PFSK-1 (cell line): ENCODE measurements around the gene MLYCD.

Source experiments
- FOXP2 ChIP-seq: optimal IDR thresholded peaks from 2 replicates; pipeline ENCODE3; 2011; ENCODE audit warnings: borderline replicate concordance, control low read depth, inconsistent platforms; ENCODE audit not compliant: insufficient read depth; ENCODE audit errors: extremely low read length, extremely low read depth
- POLR2AphosphoS5 ChIP-seq: IDR thresholded peaks from 2 replicates; pipeline ENCODE4 v1.6.1; 2012; ENCODE audit warnings: low read depth, mild to moderate bottlenecking, control low read depth, low read length, moderate library complexity
- REST ChIP-seq, 2 experiments: IDR thresholded peaks; 2 replicates each; pipeline versions ENCODE4 v1.6.1 to v1.8.0; 2011 to 2012; ENCODE audit warnings: low read depth in 2 of 2, low read length in 2 of 2, control low read depth in 1 of 2, inconsistent platforms in 1 of 2, mild to moderate bottlenecking in 1 of 2, moderate library complexity in 1 of 2; ENCODE audit not compliant: insufficient read depth in 1 of 2
- SIN3A ChIP-seq: IDR thresholded peaks from 2 replicates; pipeline ENCODE4 v1.6.1; 2012; ENCODE audit warnings: mild to moderate bottlenecking, low read length, moderate library complexity, borderline replicate concordance; ENCODE audit not compliant: insufficient read depth
- TAF1 ChIP-seq: IDR thresholded peaks from 2 replicates; pipeline ENCODE4 v1.6.1; 2012; ENCODE audit warnings: low read length, control low read depth, borderline replicate concordance; ENCODE audit not compliant: insufficient read depth

GRCh38 chr16:83954577-83955016, 55.7 kb downstream of the MLYCD start:
- TF ChIP-seq SIN3A (no peak), REST (IDR thresholded peaks at IDR 0.05; ENCODE audit: insufficient read depth in 1 of 2, low read depth in 2 of 2, low read length in 2 of 2) (no peak), TAF1 (no peak), POLR2AphosphoS5 (no peak), FOXP2 (no peak)
